Tibial artery (tissue), 4 donors: ENCODE results near the gene TNP1.

Source experiments
- DNase-seq, 2 donors: peaks; one replicate each; pipeline ENCODE4 v3.0.0-alpha.2; 2019
- H3K27ac ChIP-seq, 2 donors: fragments of 200-600 bp; sonication (generic) in 1 of 2; 1 replicate in 1 of 2; 2 replicates in 1 of 2; pipeline ENCODE4 v1.5.1; 2018 to 2019; ENCODE audit warnings: mild to moderate bottlenecking in 1 of 2
- H3K27me3 ChIP-seq, 2 donors: fragments of 200-600 bp; sonication (generic) in 1 of 2; one replicate each; pipeline versions ENCODE4 v1.5.1 to v1.6.0; 2016 to 2019
- H3K36me3 ChIP-seq, 3 donors: fragments of 200-600 bp; sonication (generic) in 2 of 3; one replicate each; pipeline ENCODE4 v1.5.1; 2016 to 2019; ENCODE audit warnings: mild to moderate bottlenecking in 2 of 3
- H3K4me1 ChIP-seq, 4 donors: fragments of 200-600 bp; sonication (generic) in 2 of 4; 1 replicate in 3 of 4; 2 replicates in 1 of 4; pipeline ENCODE4 v1.5.1; 2016 to 2019
- H3K4me3 ChIP-seq, 2 donors: fragments of 200-600 bp; sonication (generic) in 1 of 2; 1 replicate in 1 of 2; 2 replicates in 1 of 2; pipeline ENCODE4 v1.5.1; 2018 to 2019; ENCODE audit warnings: mild to moderate bottlenecking in 2 of 2
- H3K9me3 ChIP-seq, 3 donors: fragments of 200-600 bp; sonication (generic) in 1 of 3; one replicate each; pipeline ENCODE4 v1.5.1; 2016 to 2019
- CTCF ChIP-seq, 2 experiments: fragments of 200-600 bp in 1 of 2; fragments of 450-650 bp in 1 of 2; IDR thresholded peaks; one replicate each; pipeline ENCODE4 v1.5.1; 2017 to 2019; ENCODE audit warnings: antibody characterized with exemption in 2 of 2, mild to moderate bottlenecking in 1 of 2, moderate library complexity in 1 of 2
- intact Hi-C: fragments of 100-400 bp; cut with DNase I; formaldehyde crosslinking; loops from one replicate; pipeline ENCODE4 v1.15.0; 2023; ENCODE audit warnings: low total_unique reads

TNP1 gene

GRCh38 chr2:216888887-216889622 is 29.2 kb upstream of the TNP1 start:
- intact Hi-C loops, result no loop called here
- DNase-seq, result no peak
- TF ChIP-seq CTCF (IDR thresholded peaks at IDR 0.05), result no peak
- Histone ChIP-seq H3K4me3 (no peak overlapping the region), H3K27me3 (no peaks in the 10 kb centered on the region), H3K4me1 (peaks cover 0 to 12% (median 4%) of the 10 kb centered on the region in 4 donors), H3K9me3 (no peaks in the 10 kb centered on the region), H3K36me3 (no peaks in the 10 kb centered on the region), H3K27ac (peak overlapping the region; percentile 1 to 15)

GRCh38 chr2:216888081-216888480 is 28.2 kb upstream of the TNP1 start:
- DNase-seq, result no peak
- H3K4me3 ChIP-seq, result no peak overlapping the region
- intact Hi-C loops, result no loop called here
- H3K27me3 ChIP-seq, result no peaks in the 10 kb centered on the region
- H3K27ac ChIP-seq, result no peak overlapping the region
- no peak for TF ChIP-seq CTCF (IDR thresholded peaks at IDR 0.05)
- H3K36me3 ChIP-seq, result no peaks in the 10 kb centered on the region
- peaks cover 0 to 21% (median 7%) of the 10 kb centered on the region in 4 donors for H3K4me1 ChIP-seq
- H3K9me3 ChIP-seq, result no peaks in the 10 kb centered on the region

- Histone ChIP-seq H3K4me1 (peaks cover 0 to 28% (median 10%) of the 10 kb centered on the region in 4 donors), H3K27ac (no peak overlapping the region)
- TF ChIP-seq CTCF (IDR thresholded peaks at IDR 0.05), result no peak
Observed at GRCh38 chr2:216887138-216887537, 27.3 kb upstream of the TNP1 start.

GRCh38 chr2:216885117-216885553 is 25.3 kb upstream of the TNP1 start:
- no peak for DNase-seq
- Histone ChIP-seq H3K4me3 (no peak overlapping the region), H3K27me3 (no peaks in the 10 kb centered on the region), H3K4me1 (peaks cover 0 to 40% (median 18%) of the 10 kb centered on the region in 4 donors), H3K9me3 (no peaks in the 10 kb centered on the region), H3K27ac (no peak overlapping the region), H3K36me3 (no peaks in the 10 kb centered on the region)
- no peak for TF ChIP-seq CTCF (IDR thresholded peaks at IDR 0.05)
- intact Hi-C loops, result no loop called here

More at GRCh38 chr2:216887138-216887537, 27.3 kb upstream of the TNP1 start:
- no peak overlapping the region for H3K4me3 ChIP-seq
- no peak for DNase-seq
- H3K27me3 ChIP-seq, result no peaks in the 10 kb centered on the region
- H3K9me3 ChIP-seq, result no peaks in the 10 kb centered on the region
- H3K36me3 ChIP-seq, result no peaks in the 10 kb centered on the region
- intact Hi-C loops, result no loop called here

GRCh38 chr2:216884347-216884746 is 24.5 kb upstream of the TNP1 start:
- H3K27ac ChIP-seq, result peak overlapping the region in 1 of 2 donors; percentile 41
- intact Hi-C loops, result no loop called here
- H3K36me3 ChIP-seq, result no peaks in the 10 kb centered on the region
- no peaks in the 10 kb centered on the region for H3K9me3 ChIP-seq
- H3K4me3 ChIP-seq, result no peak overlapping the region
- no peak for TF ChIP-seq CTCF (IDR thresholded peaks at IDR 0.05)
- DNase-seq, result no peak
- peaks cover 0 to 40% (median 16%) of the 10 kb centered on the region in 4 donors for H3K4me1 ChIP-seq
- no peaks in the 10 kb centered on the region for H3K27me3 ChIP-seq
